KG1 (cell line): ENCODE results near the gene C8A.

Experiments
- DNase-seq: peaks from one replicate; lab custom pipeline; 2025; lab: John Stamatoyannopoulos, UW

The C8A gene

DNA sequence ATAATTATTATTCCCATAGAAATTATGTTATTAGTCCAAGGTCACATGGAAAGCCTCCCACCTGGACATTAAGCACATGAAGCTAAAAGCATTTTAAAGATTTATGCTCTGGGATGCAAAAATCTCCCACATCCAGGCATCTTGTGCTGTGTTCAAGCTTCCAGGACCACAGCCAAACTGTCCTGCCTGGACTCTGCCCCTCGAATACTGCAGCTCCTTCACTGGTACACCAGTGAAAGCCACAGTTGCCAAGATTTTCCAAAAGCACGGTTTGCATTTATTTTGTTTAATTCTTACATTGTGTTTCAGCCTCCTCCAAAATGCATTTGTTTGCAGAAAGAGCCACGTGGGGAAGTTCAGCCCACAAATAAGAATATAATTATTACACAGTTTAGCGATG is 72.6 kb downstream of the C8A start:
- no peak for DNase-seq

GRCh38 chr1:56927986-56928385 is 73.4 kb downstream of the C8A start:
- no peak for DNase-seq

GRCh38 chr1:56929492-56929891 is 74.9 kb downstream of the C8A start:
- no peak for DNase-seq

GRCh38 chr1:56931211-56931610 is 76.6 kb downstream of the C8A start:
- no peak for DNase-seq

- DNase-seq, result no peak
These were observed 77.1 kb downstream of the C8A start for GRCh38 chr1:56931686-56932085.

DNA sequence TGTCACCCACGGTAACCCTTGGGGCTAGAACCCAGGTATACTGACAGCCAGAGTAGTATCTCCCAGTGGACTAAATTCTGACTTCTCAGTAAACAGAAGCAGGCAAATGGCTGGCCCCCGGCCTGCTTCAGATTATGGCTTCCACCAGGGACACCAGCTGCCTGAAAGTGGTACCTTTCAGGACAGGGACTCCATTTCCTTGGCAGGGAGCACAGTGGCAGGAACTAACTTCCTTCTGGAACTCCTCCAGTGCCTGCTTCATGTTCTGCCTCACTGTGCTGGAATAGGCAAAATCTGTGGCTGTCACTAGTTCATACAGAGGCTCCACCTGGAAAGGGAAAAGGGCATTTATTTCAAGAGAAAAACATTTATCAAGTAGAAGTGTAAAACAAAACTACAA is 78.6 kb downstream of the C8A start:
- DNase-seq, result no peak

DNA sequence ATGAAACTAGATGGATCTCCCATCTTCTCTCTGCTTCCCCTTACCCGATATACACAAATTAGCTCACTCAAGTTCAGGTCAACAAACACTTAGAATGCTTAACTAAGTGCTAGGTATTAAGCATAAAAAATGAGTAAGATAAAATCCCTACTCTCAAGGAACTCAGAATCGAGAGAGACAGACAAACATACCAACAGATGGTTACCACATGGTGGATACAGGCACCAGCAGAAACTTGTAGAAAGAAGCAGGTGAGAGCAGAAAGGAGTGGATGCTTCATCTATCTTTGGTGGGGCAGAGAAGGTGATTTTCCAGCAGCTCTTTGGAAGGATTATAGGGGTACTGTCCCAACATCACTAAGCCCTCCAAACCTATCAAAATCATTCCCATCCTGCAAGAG is 79.0 kb downstream of the C8A start:
- no peak for DNase-seq

GRCh38 chr1:56934430-56935060 is 79.9 kb downstream of the C8A start:
- no peak for DNase-seq

GRCh38 chr1:56938646-56939045 is 84.0 kb downstream of the C8A start:
- no peak for DNase-seq

DNA sequence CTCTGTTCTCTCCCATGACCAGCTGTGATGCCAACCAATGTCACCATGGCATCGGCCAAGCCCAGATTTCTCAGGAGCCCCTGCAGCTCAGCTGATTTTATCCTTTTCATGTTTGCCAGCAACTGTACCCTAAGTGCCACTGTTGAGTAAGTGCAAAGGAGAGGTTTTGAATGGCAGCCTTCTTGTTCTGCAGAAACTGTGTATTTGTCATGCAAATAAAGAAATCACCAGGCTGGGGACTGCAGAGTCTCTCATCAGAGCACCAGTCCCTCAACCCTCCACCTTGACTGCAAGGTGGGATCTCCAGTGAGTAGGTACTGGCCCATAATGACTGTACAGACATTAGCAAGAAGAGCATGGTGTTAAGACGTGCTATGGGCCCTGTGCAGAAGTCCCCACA is 84.6 kb downstream of the C8A start:
- DNase-seq, result no peak

DNA sequence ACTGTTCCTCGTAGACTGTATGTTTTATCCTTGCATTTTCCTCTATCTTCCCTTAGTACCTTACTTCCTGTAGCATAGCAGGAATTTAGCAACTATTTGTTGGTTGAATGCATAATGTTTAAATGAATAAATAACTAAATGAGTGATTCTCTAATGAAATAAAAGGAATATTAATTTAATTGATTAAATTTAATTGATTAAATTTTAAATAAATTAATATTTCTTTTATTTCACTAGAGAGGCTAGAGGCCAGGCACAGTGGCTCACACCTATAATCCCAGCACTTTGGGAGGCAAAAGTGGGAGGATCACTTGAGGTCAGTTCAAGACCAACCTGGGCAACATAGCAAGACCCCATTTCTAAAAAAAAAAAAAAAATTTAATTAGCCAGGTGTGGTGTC is 85.4 kb downstream of the C8A start:
- DNase-seq, result no peak

DNA sequence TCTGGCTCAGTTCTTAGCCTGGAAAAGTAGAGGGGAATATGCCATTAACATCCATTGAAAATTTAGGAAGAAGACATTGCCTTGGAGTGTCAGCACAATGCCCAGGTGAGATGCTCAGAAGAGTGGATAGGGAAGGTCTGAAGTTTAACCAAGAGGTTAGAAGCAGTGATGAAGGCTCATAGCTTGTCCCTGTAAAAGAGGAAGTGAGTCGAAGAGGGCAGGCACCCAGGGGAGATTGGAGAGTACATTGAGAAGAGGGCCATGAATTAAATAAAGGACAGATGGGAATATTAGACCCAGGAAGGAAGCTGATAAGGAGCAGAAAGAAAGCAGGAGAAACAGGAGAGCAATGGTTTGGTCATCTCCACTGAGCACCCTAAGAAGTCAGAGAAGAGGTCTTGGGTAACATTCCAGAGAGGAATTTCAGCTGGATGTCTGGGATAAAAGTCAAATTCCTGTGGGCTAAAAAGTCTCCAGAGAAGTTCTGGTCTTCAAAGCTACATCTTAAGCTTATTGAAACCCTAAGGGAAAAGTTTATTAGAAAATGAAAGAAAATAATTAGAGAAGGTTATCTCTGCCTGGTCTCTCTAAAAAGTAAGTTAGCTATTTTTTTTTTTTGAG is 93.9 kb downstream of the C8A start:
- DNase-seq, result no peak

GRCh38 chr1:56952501-56952900 is 97.9 kb downstream of the C8A start:
- no peak for DNase-seq

- no peak for DNase-seq
These were observed 98.8 kb downstream of the C8A start for GRCh38 chr1:56953386-56953785.

DNA sequence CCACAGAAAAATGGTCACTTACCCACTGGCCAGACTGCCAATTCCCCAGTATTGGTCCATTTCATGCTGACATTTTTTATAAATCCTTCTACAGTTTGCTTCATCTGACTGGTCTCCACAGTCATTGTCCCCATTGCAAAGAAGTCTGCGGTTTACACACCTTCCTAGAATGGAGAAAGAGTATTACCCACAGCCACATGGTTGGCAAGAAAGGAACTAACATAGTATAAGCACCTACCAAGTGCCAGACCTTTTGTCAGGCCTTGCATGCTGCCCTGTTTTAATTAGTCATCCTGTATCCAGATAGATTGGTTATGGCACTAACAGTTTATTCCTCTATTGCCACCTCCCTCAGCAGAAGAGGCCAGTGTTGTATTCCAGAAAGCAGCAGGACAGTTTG is 100.1 kb downstream of the C8A start:
- DNase-seq, result no peak

DNA sequence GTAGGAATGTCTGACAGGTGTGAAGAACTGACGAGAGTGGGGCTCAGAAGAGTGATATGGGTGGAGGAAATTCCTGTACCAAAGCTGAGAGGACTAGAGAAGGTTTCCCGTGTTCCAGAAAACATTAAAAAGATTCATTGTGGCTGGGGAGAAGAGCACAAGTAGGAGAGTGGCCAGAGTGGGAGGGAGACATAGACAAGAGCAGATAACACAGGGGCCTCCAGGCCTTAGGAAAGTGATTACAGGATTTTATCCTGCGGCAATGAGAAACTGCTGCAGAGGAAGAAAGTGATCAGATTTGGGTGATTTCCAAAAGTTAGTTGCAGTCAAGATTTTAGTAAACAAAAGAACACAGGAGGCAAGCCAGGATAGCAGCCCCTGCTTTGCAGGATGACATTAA is 103.3 kb downstream of the C8A start:
- no peak for DNase-seq

DNA sequence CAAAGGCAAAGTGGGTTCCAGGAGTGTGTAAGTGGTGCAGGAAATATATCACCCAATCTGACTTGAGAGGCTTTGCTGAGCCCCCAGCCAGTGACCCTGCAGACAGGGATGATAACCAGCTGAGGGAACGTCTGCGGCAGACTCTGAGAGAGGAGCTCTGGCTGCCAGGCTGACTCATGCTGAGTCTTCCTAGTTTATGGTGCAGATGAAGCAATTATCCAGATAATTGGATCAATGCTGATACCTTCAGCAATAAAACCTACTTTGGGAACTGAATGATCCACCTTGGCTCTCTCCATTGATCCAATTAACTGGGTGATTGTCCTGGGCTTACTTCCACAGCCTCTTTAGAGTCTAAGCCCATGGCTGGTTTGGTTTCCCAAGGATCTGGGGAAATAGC is 103.9 kb downstream of the C8A start:
- no peak for DNase-seq

DNA sequence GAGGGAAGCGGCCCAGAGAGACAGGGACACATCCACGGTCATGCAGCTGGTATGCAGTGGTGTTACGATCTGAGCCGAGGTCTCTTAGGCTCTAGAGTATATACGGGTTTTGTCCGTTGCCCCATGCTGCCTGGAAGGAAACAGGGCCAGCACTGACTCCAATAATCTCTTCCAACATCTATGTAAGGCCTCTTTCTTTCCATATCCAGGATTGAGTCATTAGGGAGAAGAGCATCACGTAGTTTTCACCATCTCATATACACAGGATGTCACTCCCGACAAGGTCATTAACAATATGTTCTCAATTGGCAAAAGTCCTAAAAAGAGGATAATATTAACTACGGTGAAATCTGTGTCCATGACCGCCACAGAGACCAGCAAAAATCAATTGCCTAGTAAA is 106.8 kb downstream of the C8A start:
- no peak for DNase-seq

DNA sequence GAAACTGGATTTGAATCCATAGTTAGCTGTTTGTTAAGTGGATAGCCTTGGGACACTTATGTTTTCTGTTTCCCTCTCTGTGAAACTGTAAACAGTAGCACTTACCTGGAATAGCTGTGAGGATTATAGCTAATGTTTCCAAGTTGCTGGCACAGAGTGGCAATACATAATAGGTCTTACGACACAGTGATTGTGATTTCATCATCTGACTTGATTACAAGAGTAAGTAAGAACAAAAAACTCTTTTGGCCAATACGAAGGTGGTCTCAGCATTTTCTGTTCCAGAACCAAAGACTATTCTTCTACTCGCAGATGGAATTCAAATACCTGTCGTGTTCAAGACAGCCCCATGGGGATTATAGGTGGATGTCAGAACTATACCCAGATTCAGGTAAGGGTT is 109.1 kb downstream of the C8A start:
- no peak for DNase-seq

GRCh38 chr1:56964349-56965017 is 109.9 kb downstream of the C8A start:
- no peak for DNase-seq

GRCh38 chr1:56965191-56965590 is 110.6 kb downstream of the C8A start:
- DNase-seq, result no peak

GRCh38 chr1:56965916-56966697 is 111.5 kb downstream of the C8A start, which contains the start of gene C8B:
Gene C8B (minus strand): TSS chr1:56966015. CDS start chr1:56965948, 67 bp downstream.
- no peak for DNase-seq

GRCh38 chr1:56966698-56966999 is 112.1 kb downstream of the C8A start:
- no peak for DNase-seq
